SK-N-SH (cell line): ENCODE results near the gene GPR148.

Source experiments
- CTCF ChIP-seq: fragments of 200-600 bp; sonication (generic); IDR thresholded peaks from 2 replicates; pipeline ENCODE4 v1.6.1; 2017; ENCODE audit warnings: antibody characterized with exemption, mild to moderate bottlenecking, moderate library complexity
- POLR2AphosphoS5 ChIP-seq: IDR thresholded peaks from 2 replicates; pipeline ENCODE4 v1.6.1; 2012; ENCODE audit warnings: low read depth, low read length
- REST ChIP-seq: IDR thresholded peaks from 2 replicates; pipeline ENCODE4 v1.6.1; 2012; ENCODE audit warnings: mild to moderate bottlenecking, low read depth, low read length, moderate library complexity
- TAF1 ChIP-seq: IDR thresholded peaks from 2 replicates; pipeline ENCODE4 v1.6.1; 2012; ENCODE audit warnings: low read depth, mild to moderate bottlenecking, low read length, moderate library complexity, borderline replicate concordance
- TCF12 ChIP-seq: IDR thresholded peaks from 2 replicates; pipeline ENCODE4 v1.4.0; 2012

GRCh38 chr2:130740671-130741070 is 11.8 kb downstream of the GPR148 start:
- TF ChIP-seq TCF12 (no peak), CTCF (no peak), TAF1 (no peak), POLR2AphosphoS5 (no peak), REST (no peak)
